HepG2 (cell line): Measurements from ENCODE around the gene SCT. TPM values are rescaled to one million over a fixed set of nuclear protein-coding genes. Genes with fewer than 3 reads are reported as not detected.
A peak's percentile ranks its signal among the peaks of the same experiment; 100 is the strongest.

Source experiments
- ATAC-seq: fragments of 200-7000 bp; cut with Tn5 transposase; 3 replicates; pipeline ENCODE4 v1.9.1; 2020; ENCODE audit warnings: mild to moderate bottlenecking, moderate library complexity
- BruUV-seq: library from RNA; stranded (reverse); fragments of 400-500 nt; replicated peaks from 2 replicates; lab custom pipeline; 2021; lab: Mats Ljungman, UMichigan
- CTCF ChIA-PET: fragments of 300-600 bp; formaldehyde crosslinking; extraction: SDS; loops from one replicate; lab custom pipeline; 2021; ENCODE audit warnings: low total read pairs, inconsistent platforms, low intra/inter-chr PET ratio; lab: Yijun Ruan, JAX
- POLR2A ChIA-PET: fragments of 350-600 bp; sonication (Branson Sonifier 250); formaldehyde crosslinking; loops from one replicate; lab custom pipeline; 2020; ENCODE audit warnings: antibody characterized with exemption, inconsistent platforms; lab: Yijun Ruan, JAX
- DNase-seq: peaks from one replicate; pipeline ENCODE4 v3.0.0-alpha.2; 2015; ENCODE audit warnings: low spot score
- FAIRE-seq: peaks from 3 replicates; lab custom pipeline; 2011; peaks lifted over from hg19 to GRCh38; lab: Jason Lieb, UNC
- H2AFZ ChIP-seq: one replicate; pipeline ENCODE4 v1.6.1; 2011; ENCODE audit warnings: low read length, inconsistent platforms
- H3K27ac ChIP-seq: fragments of 300-600 bp; 3 replicates; pipeline ENCODE4 v1.8.0; 2011; ENCODE audit warnings: mixed run types, mild to moderate bottlenecking, mixed read lengths, low read length, inconsistent platforms; ENCODE audit not compliant: insufficient read depth; ENCODE audit errors: extremely low read length
- H3K27me3 ChIP-seq, 2 experiments: fragments of 200-600 bp in 1 of 2; 2 replicates in 1 of 2; 3 replicates in 1 of 2; pipeline versions ENCODE4 v1.6.0 to v1.8.0; 2011; ENCODE audit warnings: low read length in 2 of 2, mild to moderate bottlenecking in 2 of 2, moderate library complexity in 2 of 2, inconsistent platforms in 1 of 2; ENCODE audit not compliant: insufficient read depth in 2 of 2, control insufficient read depth in 1 of 2
- H3K36me3 ChIP-seq, 2 experiments: fragments of 200-600 bp in 1 of 2; replicated peaks in 1 of 2; 2 replicates in 1 of 2; 3 replicates in 1 of 2; pipeline versions ENCODE4 v1.5.1 to v1.8.0; 2011; ENCODE audit warnings: low read length in 2 of 2, inconsistent platforms in 1 of 2; ENCODE audit not compliant: insufficient read depth in 2 of 2, control insufficient read depth in 1 of 2
- H3K4me1 ChIP-seq: 2 replicates; pipeline ENCODE4 v1.5.1; 2012; ENCODE audit warnings: low read length, inconsistent platforms; ENCODE audit not compliant: insufficient read depth
- H3K4me2 ChIP-seq: 2 replicates; pipeline ENCODE4 v1.6.0; 2011; ENCODE audit warnings: low read depth, low read length, inconsistent platforms
- H3K4me3 ChIP-seq, 3 experiments: fragments of 200-600 bp in 1 of 3; sonication (generic), shearing (Covaris generic) in 1 of 3; replicated peaks in 1 of 3; 2 replicates each; pipeline ENCODE4 v1.5.1; 2011 to 2016; ENCODE audit warnings: low read length in 3 of 3, inconsistent platforms in 2 of 3, low read depth in 2 of 3, mild to moderate bottlenecking in 2 of 3, control low read depth in 1 of 3, mixed read lengths in 1 of 3; ENCODE audit not compliant: insufficient read depth in 1 of 3
- H3K79me2 ChIP-seq: one replicate; pipeline ENCODE4 v1.6.1; 2011; ENCODE audit warnings: low read length, inconsistent platforms; ENCODE audit not compliant: insufficient read depth
- H3K9ac ChIP-seq: 2 replicates; pipeline ENCODE4 v1.6.0; 2011; ENCODE audit warnings: mild to moderate bottlenecking, low read depth, low read length, inconsistent platforms; ENCODE audit not compliant: insufficient read depth
- H3K9me3 ChIP-seq: 2 replicates; pipeline ENCODE4 v1.5.1; 2012; ENCODE audit warnings: mild to moderate bottlenecking, low read length
- H4K20me1 ChIP-seq: 2 replicates; pipeline ENCODE4 v1.6.0; 2011; ENCODE audit warnings: inconsistent platforms, mild to moderate bottlenecking, low read length, moderate library complexity; ENCODE audit not compliant: insufficient read depth
- AGO2 ChIP-seq: fragments of 200-400 bp; formaldehyde crosslinking; optimal IDR thresholded peaks from 2 replicates; pipeline ENCODE3; 2017; ENCODE audit warnings: mild to moderate bottlenecking, low read depth, low read length, moderate library complexity
- ARNTL ChIP-seq: sonication (generic); formaldehyde crosslinking; IDR thresholded peaks from 2 replicates; pipeline ENCODE4 v1.4.0; 2020; ENCODE audit warnings: mild to moderate bottlenecking, missing genetic modification reagents
- BATF2 ChIP-seq: sonication (generic); formaldehyde crosslinking; IDR thresholded peaks from 2 replicates; pipeline ENCODE4 v1.8.0; 2022; ENCODE audit warnings: mild to moderate bottlenecking, missing genetic modification reagents, moderate library complexity
- RBM22 ChIP-seq: fragments of 200-400 bp; formaldehyde crosslinking; optimal IDR thresholded peaks from 2 replicates; pipeline ENCODE3; 2017; ENCODE audit warnings: mild to moderate bottlenecking, low read length, moderate library complexity
- SKIL ChIP-seq: sonication (generic); formaldehyde crosslinking; IDR thresholded peaks from 2 replicates; pipeline ENCODE4 v1.8.0; 2022; ENCODE audit warnings: missing genetic modification reagents, mild to moderate bottlenecking, moderate library complexity, borderline replicate concordance
- ZNF264 ChIP-seq: sonication (generic); formaldehyde crosslinking; IDR thresholded peaks from 2 replicates; pipeline ENCODE4 v1.4.0; 2020; ENCODE audit warnings: missing genetic modification reagents
- ZNF530 ChIP-seq: sonication (generic); formaldehyde crosslinking; IDR thresholded peaks from 2 replicates; pipeline ENCODE4 v1.5.0; 2020; ENCODE audit warnings: low read depth, mild to moderate bottlenecking, missing genetic modification reagents
- ZNF772 ChIP-seq: sonication (generic); formaldehyde crosslinking; IDR thresholded peaks from 2 replicates; pipeline ENCODE4 v1.5.0; 2020; ENCODE audit warnings: mild to moderate bottlenecking, missing genetic modification reagents
- WGBS: methylation state at CpG from one replicate; pipeline ENCODE4 v1.1.6; 2017; ENCODE audit warnings: low lambda C conversion rate; 5-methylcytosine and 5-hydroxymethylcytosine counted together
- in situ Hi-C: cut with HindIII; loops from 2 replicates; pipeline ENCODE4 v1.10.0; 2017; ENCODE audit warnings: low pct_unique_long_range_greater_than_20kb; ENCODE audit not compliant: extremely low pct_ligation_motif_present
- intact Hi-C: fragments of 100-400 bp; cut with micrococcal nuclease; formaldehyde crosslinking; loops from one replicate; pipeline ENCODE4 v1.10.0; 2022; ENCODE audit not compliant: unreplicated experiment
- polyA plus RNA-seq, 8 experiments: library from polyadenylated mRNA; depleted of rRNA in 3 of 8; stranded (reverse) in 7 of 8; unstranded in 1 of 8; fragments of >200 nt; fragmentation: Illumina TruSeq in 4 of 8; extraction: Trizol in 4 of 8; gene quantifications; 2 replicates each; pipeline versions ENCODE4 v1.2.1 to v1.2.3, GENCODE V29; 2011 to 2016; ENCODE audit warnings: low read depth in 4 of 8, missing spikeins in 1 of 8, mixed read lengths in 1 of 8; ENCODE audit not compliant: insufficient read depth in 1 of 8
- total RNA-seq, 5 experiments: library from RNA; depleted of rRNA; stranded (reverse); fragments of >200 nt; fragmentation: Illumina TruSeq; extraction: Trizol; gene quantifications; 2 replicates each; pipeline ENCODE4 v1.2.3, GENCODE V29; 2016; ENCODE audit warnings: low read depth in 1 of 5

The SCT gene
- total and polyA plus RNA-seq, 2 of the 13 experiments (the other 11 are each of a cell fraction or from before 2014, with no cell fraction given): not detected

- TF ChIP-seq SKIL (CRISPR knock-in tag) (no peak), BATF2 (CRISPR knock-in tag) (no peak), ZNF530 (CRISPR knock-in tag) (no peak), ZNF772 (CRISPR knock-in tag) (no peak), ZNF264 (CRISPR knock-in tag) (no peak)
These were observed 13.5 kb downstream of the SCT start (continued) for GRCh38 chr11:613369-613968.

GRCh38 chr11:612961-613300 is 14.1 kb downstream of the SCT start:
- no peak overlapping the region for H3K9ac ChIP-seq
- H3K27ac ChIP-seq: no peak overlapping the region
- FAIRE-seq (no peak), DNase-seq (no peak), ATAC-seq (no peak)
- H4K20me1 ChIP-seq: peaks cover 3% of the 10 kb centered on the region; the same call in 1 of the 2 replicates
- H3K4me1 ChIP-seq: no peaks in the 10 kb centered on the region
- intact Hi-C loops (loop anchor here (10.0 kb wide), 1 partner anchor 58 kb away; no protein-coding TSS in a partner anchor), in situ Hi-C loops (no loop called here)
- peak; percentile 66 for TF ChIP-seq RBM22
- no peak for TF ChIP-seq ARNTL (CRISPR knock-in tag)
- peak; percentile 71 for TF ChIP-seq AGO2
- H3K79me2 ChIP-seq: no peaks in the 10 kb centered on the region
- H3K4me2 ChIP-seq: no peak overlapping the region
- WGBS: no CpG with 5 or more reads among the region's 10 CpGs
- no TSS peak for BruUV-seq
- CTCF ChIA-PET: no interaction called here
- H3K4me3 ChIP-seq: no peak overlapping the region
- no peak overlapping the region for H2AFZ ChIP-seq
- H3K9me3 ChIP-seq: no peaks in the 10 kb centered on the region
- no peaks in the 10 kb centered on the region for H3K27me3 ChIP-seq
- H3K36me3 ChIP-seq: peaks cover 31 to 60% of the 10 kb centered on the region in 2 experiments; a peak in 4 of 5 replicates
- POLR2A ChIA-PET: no interaction called here
